ENCODE data around the gene FN3K. TPM values are rescaled to one million over a fixed set of nuclear protein-coding genes. Genes with fewer than 3 reads are reported as not detected.

FN3K gene
- total and polyA plus RNA-seq, 2 of the 8 experiments (the other 6 are each of a cell fraction or from before 2014, with no cell fraction given): 0.88 to 14.2 TPM

- no peak for TF ChIP-seq SUZ12 (IDR thresholded peaks at IDR 0.05; ENCODE audit: low read length)
- TF ChIP-seq TAF1 (IDR thresholded peaks at IDR 0.05; ENCODE audit: low read depth, low read length): no peak
- TF ChIP-seq NANOG (IDR thresholded peaks at IDR 0.05; ENCODE audit: insufficient read depth, low read depth, low read length, poor library complexity, severe bottlenecking): no peak
- no peak for TF ChIP-seq CTCF (IDR thresholded peaks at IDR 0.05; ENCODE audit: control extremely low read depth in 1 of 3, insufficient read depth in 1 of 3, low read depth in 1 of 3, low read length in 3 of 3)
- no peak for TF ChIP-seq EP300 (IDR thresholded peaks at IDR 0.05; ENCODE audit: borderline replicate concordance in 1 of 2, low read depth in 2 of 2, low read length in 2 of 2)
- TF ChIP-seq POU5F1 (IDR thresholded peaks at IDR 0.05; ENCODE audit: low read depth, low read length): no peak
- no peak for TF ChIP-seq MAX (IDR thresholded peaks at IDR 0.05)
- TF ChIP-seq CHD1 (IDR thresholded peaks at IDR 0.05; ENCODE audit: low read depth, low read length): no peak
Measured at GRCh38 chr17:82736511-82737185, 1.2 kb downstream of the FN3K start (continued).

Data from H1 (cell line).